Activated CD8-positive, alpha-beta memory T cell treated with anti-CD3 and anti-CD28 coated beads, Interleukin-2, amount 10 ng/mL, durations not matched to agents 7 days and 5 days (primary cell): ENCODE results near the gene BSX. TPM values are rescaled to one million over a fixed set of nuclear protein-coding genes. Genes with fewer than 3 reads are reported as not detected.

Source experiments
- ATAC-seq: fragments of 150-1000 bp; cut with Tn5 transposase; one replicate; pipeline ENCODE4 v1.10.0; 2021; ENCODE audit warnings: moderate library complexity
- CTCF ChIA-PET: fragments of 350-600 bp; sonication (Branson Sonifier 250); formaldehyde crosslinking; loops from one replicate; lab custom pipeline; 2021; ENCODE audit warnings: antibody characterized with exemption; lab: Charles Lee
- DNase-seq: peaks from one replicate; pipeline ENCODE4 v3.0.0-alpha.2; 2020
- H3K27ac Mint-ChIP-seq: one replicate; pipeline ENCODE4 v1.8.0; 2021; ENCODE audit warnings: mild to moderate bottlenecking, mixed read lengths
- H3K27me3 Mint-ChIP-seq: one replicate; pipeline ENCODE4 v1.8.0; 2021; ENCODE audit warnings: mixed read lengths
- H3K36me3 Mint-ChIP-seq: one replicate; pipeline ENCODE4 v1.8.0; 2021; ENCODE audit warnings: mild to moderate bottlenecking, mixed read lengths
- H3K4me1 Mint-ChIP-seq: one replicate; pipeline ENCODE4 v1.8.0; 2021; ENCODE audit warnings: mixed read lengths
- H3K4me3 Mint-ChIP-seq: one replicate; pipeline ENCODE4 v1.8.0; 2021; ENCODE audit warnings: mild to moderate bottlenecking, moderate library complexity, mixed read lengths
- H3K9me3 Mint-ChIP-seq: one replicate; pipeline ENCODE4 v1.8.0; 2022; ENCODE audit warnings: low read depth, mixed read lengths
- total RNA-seq, 2 experiments: library from RNA; stranded (reverse); gene quantifications; one replicate each; pipeline ENCODE4 v1.2.3, GENCODE V29; 2021

The BSX gene
- total RNA-seq, result not detected

- DNase-seq (peak; percentile 67), ATAC-seq (peak; percentile 62)
- CTCF ChIA-PET, result interaction anchor here (2.1 kb wide), 1 partner anchor 73 kb away, joined by 6 read pairs; no protein-coding TSS in a partner anchor
- peaks cover 2% of the 10 kb centered on the region for H3K36me3 Mint-ChIP-seq
- H3K27ac Mint-ChIP-seq, result no peak within 1 kb of the TSS
- no peak within 1 kb of the TSS for H3K4me3 Mint-ChIP-seq
- H3K27me3 Mint-ChIP-seq, result peaks cover 94% of the 10 kb centered on the region
- H3K9me3 Mint-ChIP-seq, result peaks cover 2% of the 10 kb centered on the region
- H3K4me1 Mint-ChIP-seq, result peaks cover 40% of the 10 kb centered on the region
Observed at GRCh38 chr11:122981388-122982264, at the start of gene BSX. BSX (minus strand) TSS chr11:122981834; CDS start chr11:122981671, 163 bp downstream.

GRCh38 chr11:123030517-123030916 is 48.9 kb upstream of the BSX start:
- H3K27ac Mint-ChIP-seq, result no peak overlapping the region

GRCh38 chr11:123020968-123021367 is 39.3 kb upstream of the BSX start:
- DNase-seq (peak; percentile 53), ATAC-seq (peak; percentile 86)
- H3K4me1 Mint-ChIP-seq, result peaks cover 9% of the 10 kb centered on the region
- no peak overlapping the region for H3K27ac Mint-ChIP-seq
- H3K27me3 Mint-ChIP-seq, result peaks cover 9% of the 10 kb centered on the region
- CTCF ChIA-PET, result interaction anchor here (0.6 to 11.9 kb wide), 38 partner anchors 8 to 443 kb away, joined by 3 to 215 read pairs (median 5); no protein-coding TSS in a partner anchor
- no peaks in the 10 kb centered on the region for H3K36me3 Mint-ChIP-seq
- H3K4me3 Mint-ChIP-seq, result no peak overlapping the region
- no peaks in the 10 kb centered on the region for H3K9me3 Mint-ChIP-seq

More at GRCh38 chr11:123030517-123030916, 48.9 kb upstream of the BSX start:
- H3K4me3 Mint-ChIP-seq, result no peak overlapping the region
- no peaks in the 10 kb centered on the region for H3K36me3 Mint-ChIP-seq
- DNase-seq (no peak), ATAC-seq (no peak)
- no peaks in the 10 kb centered on the region for H3K9me3 Mint-ChIP-seq
- peaks cover 2% of the 10 kb centered on the region for H3K27me3 Mint-ChIP-seq
- H3K4me1 Mint-ChIP-seq, result peaks cover 13% of the 10 kb centered on the region
- CTCF ChIA-PET, result interaction anchor here (0.7 to 3.2 kb wide), 7 partner anchors 8 to 450 kb away, joined by 3 to 15 read pairs (median 3); no protein-coding TSS in a partner anchor

- Mint-ChIP-seq H3K27me3 (peaks cover 13% of the 10 kb centered on the region), H3K27ac (no peak overlapping the region), H3K4me3 (no peak overlapping the region), H3K9me3 (no peaks in the 10 kb centered on the region), H3K36me3 (no peaks in the 10 kb centered on the region), H3K4me1 (peaks cover 9% of the 10 kb centered on the region)
- ATAC-seq (no peak), DNase-seq (no peak)
- CTCF ChIA-PET, result interaction anchor here (2.8 to 11.9 kb wide), 3 partner anchors 12 to 165 kb away, joined by 15 to 215 read pairs (median 38); no protein-coding TSS in a partner anchor
Observed at GRCh38 chr11:123018702-123019101, 37.1 kb upstream of the BSX start.

GRCh38 chr11:123011510-123011909 is 29.9 kb upstream of the BSX start:
- H3K4me3 Mint-ChIP-seq, result no peak overlapping the region
- no peaks in the 10 kb centered on the region for H3K4me1 Mint-ChIP-seq
- ATAC-seq, result no peak
- no peaks in the 10 kb centered on the region for H3K36me3 Mint-ChIP-seq
- CTCF ChIA-PET, result interaction anchor here (0.6 to 0.7 kb wide), 3 partner anchors 9 to 215 kb away, joined by 3 to 4 read pairs (median 3); no protein-coding TSS in a partner anchor
- H3K27me3 Mint-ChIP-seq, result peaks cover 27% of the 10 kb centered on the region
- no peak for DNase-seq
- no peaks in the 10 kb centered on the region for H3K9me3 Mint-ChIP-seq
- no peak overlapping the region for H3K27ac Mint-ChIP-seq

- Mint-ChIP-seq H3K9me3 (no peaks in the 10 kb centered on the region), H3K27me3 (peaks cover 10% of the 10 kb centered on the region), H3K4me3 (no peak overlapping the region), H3K4me1 (no peaks in the 10 kb centered on the region), H3K36me3 (no peaks in the 10 kb centered on the region), H3K27ac (no peak overlapping the region)
- DNase-seq, result no peak
- no peak for ATAC-seq
- CTCF ChIA-PET, result interaction anchor here (0.7 kb wide), 1 partner anchor 16 kb away, joined by 4 read pairs; no protein-coding TSS in a partner anchor
Observed at GRCh38 chr11:123006860-123007542, 25.4 kb upstream of the BSX start.

- CTCF ChIA-PET, result no interaction called here
- H3K27me3 Mint-ChIP-seq, result peaks cover 26% of the 10 kb centered on the region
- H3K36me3 Mint-ChIP-seq, result no peaks in the 10 kb centered on the region
- H3K9me3 Mint-ChIP-seq, result no peaks in the 10 kb centered on the region
- H3K4me1 Mint-ChIP-seq, result no peaks in the 10 kb centered on the region
- DNase-seq (no peak), ATAC-seq (no peak)
- H3K27ac Mint-ChIP-seq, result no peak overlapping the region
- no peak overlapping the region for H3K4me3 Mint-ChIP-seq
Observed at GRCh38 chr11:123000721-123001120, 19.1 kb upstream of the BSX start.

- Mint-ChIP-seq H3K4me1 (no peaks in the 10 kb centered on the region), H3K27ac (no peak overlapping the region), H3K36me3 (no peaks in the 10 kb centered on the region), H3K27me3 (peaks cover 39% of the 10 kb centered on the region), H3K9me3 (no peaks in the 10 kb centered on the region), H3K4me3 (no peak overlapping the region)
- no peak for ATAC-seq
- no peak for DNase-seq
- CTCF ChIA-PET, result interaction anchor here (1.3 kb wide), 1 partner anchor 55 kb away, joined by 5 read pairs; no protein-coding TSS in a partner anchor
Observed at GRCh38 chr11:122998727-122999366, 17.2 kb upstream of the BSX start.

GRCh38 chr11:122995526-122995925 is 13.9 kb upstream of the BSX start:
- H3K27ac Mint-ChIP-seq, result no peak overlapping the region
- no peaks in the 10 kb centered on the region for H3K4me1 Mint-ChIP-seq

GRCh38 chr11:122984186-122985011 is 2.8 kb upstream of the BSX start:
- Mint-ChIP-seq H3K4me3 (peak overlapping the region; percentile 75), H3K9me3 (peaks cover 4% of the 10 kb centered on the region), H3K27ac (peak overlapping the region; percentile 26), H3K27me3 (peaks cover 88% of the 10 kb centered on the region), H3K4me1 (peaks cover 22% of the 10 kb centered on the region), H3K36me3 (no peaks in the 10 kb centered on the region)
- DNase-seq, result peak; percentile 43
- CTCF ChIA-PET, result interaction anchor here (1.0 to 1.3 kb wide), 4 partner anchors 38 to 69 kb away, joined by 3 to 6 read pairs (median 4); no protein-coding TSS in a partner anchor
- ATAC-seq, result peak; percentile 57

More at GRCh38 chr11:122995526-122995925, 13.9 kb upstream of the BSX start:
- Mint-ChIP-seq H3K4me3 (no peak overlapping the region), H3K9me3 (peaks cover 2% of the 10 kb centered on the region), H3K27me3 (peaks cover 44% of the 10 kb centered on the region), H3K36me3 (no peaks in the 10 kb centered on the region)
- CTCF ChIA-PET, result no interaction called here
- ATAC-seq (no peak), DNase-seq (no peak)

- DNase-seq (no peak), ATAC-seq (no peak)
- H3K27ac Mint-ChIP-seq, result no peak overlapping the region
- H3K4me3 Mint-ChIP-seq, result peak overlapping the region; percentile 75
- peaks cover 24% of the 10 kb centered on the region for H3K4me1 Mint-ChIP-seq
- peaks cover 88% of the 10 kb centered on the region for H3K27me3 Mint-ChIP-seq
- no peaks in the 10 kb centered on the region for H3K9me3 Mint-ChIP-seq
- no peaks in the 10 kb centered on the region for H3K36me3 Mint-ChIP-seq
- CTCF ChIA-PET, result interaction anchor here (1.0 to 2.1 kb wide), 5 partner anchors 39 to 71 kb away, joined by 3 to 6 read pairs (median 4); no protein-coding TSS in a partner anchor
Observed at GRCh38 chr11:122983438-122984185, 2.0 kb upstream of the BSX start.
